DND-41 (cell line): ENCODE data around the gene HECW1.

Experiments used
- ATAC-seq: fragments of 200-7000 bp; cut with Tn5 transposase; 3 replicates; pipeline ENCODE4 v1.9.1; 2021; ENCODE audit warnings: low read depth; ENCODE audit not compliant: insufficient read depth
- DNase-seq: peaks from one replicate; pipeline ENCODE4 v3.0.0-alpha.2; 2020
- H2AFZ ChIP-seq: 2 replicates; pipeline ENCODE4 v1.6.0; 2012; ENCODE audit warnings: low read depth, low read length
- H3K27ac ChIP-seq: 2 replicates; pipeline ENCODE4 v1.5.1; 2012; ENCODE audit warnings: low read length, inconsistent platforms
- H3K27me3 ChIP-seq: fragments of 200-600 bp; sonication (generic); 2 replicates; pipeline ENCODE4 v1.6.0; 2012; ENCODE audit warnings: low read length, mild to moderate bottlenecking, inconsistent platforms; ENCODE audit not compliant: insufficient read depth, poor library complexity
- H3K36me3 ChIP-seq: 2 replicates; pipeline ENCODE4 v1.5.1; 2012; ENCODE audit warnings: low read length, inconsistent platforms; ENCODE audit not compliant: insufficient read depth
- H3K4me1 ChIP-seq: 2 replicates; pipeline ENCODE4 v1.5.1; 2012; ENCODE audit warnings: mild to moderate bottlenecking, low read length; ENCODE audit not compliant: insufficient read depth
- H3K4me2 ChIP-seq: 2 replicates; pipeline ENCODE4 v1.6.0; 2012; ENCODE audit warnings: mild to moderate bottlenecking, moderate library complexity, low read length, inconsistent platforms; ENCODE audit not compliant: insufficient read depth
- H3K4me3 ChIP-seq, 2 experiments: fragments of 200-600 bp in 1 of 2; shearing (Covaris generic) in 1 of 2; 2 replicates each; pipeline ENCODE4 v1.5.1; 2012 to 2016; ENCODE audit warnings: inconsistent platforms in 2 of 2, low read length in 2 of 2, mild to moderate bottlenecking in 2 of 2, low read depth in 1 of 2, moderate library complexity in 1 of 2
- H3K79me2 ChIP-seq: 2 replicates; pipeline ENCODE4 v1.6.0; 2012; ENCODE audit warnings: low read length, inconsistent platforms; ENCODE audit not compliant: insufficient read depth
- H3K9ac ChIP-seq: 2 replicates; pipeline ENCODE4 v1.6.0; 2012; ENCODE audit warnings: low read depth, mild to moderate bottlenecking, inconsistent platforms, low read length, moderate library complexity
- H3K9me3 ChIP-seq: 2 replicates; pipeline ENCODE4 v1.5.1; 2012; ENCODE audit warnings: low read length, moderate library complexity, mild to moderate bottlenecking, inconsistent platforms; ENCODE audit not compliant: insufficient read depth, severe bottlenecking
- H4K20me1 ChIP-seq: 2 replicates; pipeline ENCODE4 v1.6.0; 2012; ENCODE audit warnings: low read length; ENCODE audit not compliant: insufficient read depth
- CTCF ChIP-seq: IDR thresholded peaks from 2 replicates; pipeline ENCODE4 v1.5.1; 2012; ENCODE audit warnings: borderline replicate concordance, low read length, moderate library complexity, mild to moderate bottlenecking; ENCODE audit not compliant: poor library complexity, severe bottlenecking; ENCODE audit errors: extremely low read depth
- EZH2 ChIP-seq: IDR thresholded peaks from 3 replicates; pipeline ENCODE4 v1.6.1; 2012; ENCODE audit warnings: borderline replicate concordance, low read depth, mild to moderate bottlenecking, moderate library complexity, low read length, inconsistent platforms; ENCODE audit not compliant: severe bottlenecking

The HECW1 gene

GRCh38 chr7:43384616-43385308 is 272.3 kb downstream of the HECW1 start:
- no peak overlapping the region for H3K27ac ChIP-seq
- ATAC-seq (no peak), DNase-seq (no peak)
- H3K4me2 ChIP-seq = no peak overlapping the region
- no peak overlapping the region for H3K4me3 ChIP-seq
- H3K9ac ChIP-seq = no peak overlapping the region
- H3K9me3 ChIP-seq = peaks cover 16% of the 10 kb centered on the region
- TF ChIP-seq EZH2 (no peak), CTCF (no peak)
- no peaks in the 10 kb centered on the region for H3K79me2 ChIP-seq
- H2AFZ ChIP-seq = no peak overlapping the region
- H4K20me1 ChIP-seq = no peaks in the 10 kb centered on the region
- H3K36me3 ChIP-seq = no peaks in the 10 kb centered on the region
- H3K4me1 ChIP-seq = no peaks in the 10 kb centered on the region
- no peaks in the 10 kb centered on the region for H3K27me3 ChIP-seq

- DNase-seq = no peak
- Histone ChIP-seq H3K4me3 (no peak overlapping the region), H3K4me1 (no peaks in the 10 kb centered on the region), H3K27ac (no peak overlapping the region), H3K9me3 (peaks cover 17% of the 10 kb centered on the region), H3K4me2 (no peak overlapping the region), H3K9ac (no peak overlapping the region), H3K79me2 (no peaks in the 10 kb centered on the region), H3K27me3 (no peaks in the 10 kb centered on the region), H3K36me3 (no peaks in the 10 kb centered on the region), H4K20me1 (no peaks in the 10 kb centered on the region), H2AFZ (no peak overlapping the region)
- TF ChIP-seq CTCF = no peak
- TF ChIP-seq EZH2 = no peak
- ATAC-seq = no peak
Observed at GRCh38 chr7:43385309-43385680, 272.8 kb downstream of the HECW1 start.

GRCh38 chr7:43385856-43386255 is 273.4 kb downstream of the HECW1 start:
- peak; percentile 30 for DNase-seq

More at GRCh38 chr7:43385856-43386255, 273.4 kb downstream of the HECW1 start:
- Histone ChIP-seq H3K4me2 (no peak overlapping the region), H3K4me3 (no peak overlapping the region), H3K9ac (no peak overlapping the region), H4K20me1 (no peaks in the 10 kb centered on the region), H3K36me3 (no peaks in the 10 kb centered on the region), H3K79me2 (no peaks in the 10 kb centered on the region), H3K9me3 (peaks cover 17% of the 10 kb centered on the region), H2AFZ (no peak overlapping the region), H3K27ac (no peak overlapping the region), H3K4me1 (no peaks in the 10 kb centered on the region), H3K27me3 (no peaks in the 10 kb centered on the region)
- peak; percentile 58; the same call in 1 of the 3 replicates for ATAC-seq
- TF ChIP-seq EZH2 (no peak), CTCF (no peak)
